ENCODE measurements around the gene METTL18. TPM values are rescaled to one million over a fixed set of nuclear protein-coding genes. Genes with fewer than 3 reads are reported as not detected.

The METTL18 gene
- total RNA-seq, 1 donor from 2014 or later, result 8.8 TPM

- TF ChIP-seq CTCF (IDR thresholded peaks at IDR 0.05; ENCODE audit: insufficient read depth, low read length, poor library complexity, severe bottlenecking), result no peak
- Histone ChIP-seq H3K4me3 (ENCODE audit: low read depth, low read length) (no peak overlapping the region), H3K36me3 (ENCODE audit: control insufficient read depth, insufficient read depth, low read length) (no peaks in the 10 kb centered on the region), H3K27me3 (ENCODE audit: control insufficient read depth, insufficient read depth, low read length) (no peaks in the 10 kb centered on the region)
- no peak for DNase-seq (ENCODE audit: low read depth)
Measured at GRCh38 chr1:169750041-169750440, 44.7 kb downstream of the METTL18 start.

- Histone ChIP-seq H3K4me3 (ENCODE audit: low read depth, low read length) (no peak overlapping the region), H3K27me3 (ENCODE audit: control insufficient read depth, insufficient read depth, low read length) (no peaks in the 10 kb centered on the region), H3K36me3 (ENCODE audit: control insufficient read depth, insufficient read depth, low read length) (no peaks in the 10 kb centered on the region)
- DNase-seq (ENCODE audit: low read depth), result no peak
- no peak for TF ChIP-seq CTCF (IDR thresholded peaks at IDR 0.05; ENCODE audit: insufficient read depth, low read length, poor library complexity, severe bottlenecking)
Measured at GRCh38 chr1:169746550-169746949, 48.2 kb downstream of the METTL18 start.

GRCh38 chr1:169745015-169745861 is 49.5 kb downstream of the METTL18 start:
- no peak for TF ChIP-seq CTCF (IDR thresholded peaks at IDR 0.05; ENCODE audit: insufficient read depth, low read length, poor library complexity, severe bottlenecking)
- Histone ChIP-seq H3K27me3 (ENCODE audit: control insufficient read depth, insufficient read depth, low read length) (no peaks in the 10 kb centered on the region), H3K36me3 (ENCODE audit: control insufficient read depth, insufficient read depth, low read length) (no peaks in the 10 kb centered on the region), H3K4me3 (ENCODE audit: low read depth, low read length) (no peak overlapping the region)
- DNase-seq (ENCODE audit: low read depth), result no peak

Other genes starting within 250 kb of the METTL18 start
- gene F5, start 208.4 kb downstream of the METTL18 start, total RNA-seq, result not detected in 2 replicates
- gene SELP, start 164.8 kb downstream of the METTL18 start, total RNA-seq, result not detected in 2 replicates
- gene SELL, start 83.3 kb downstream of the METTL18 start, total RNA-seq, result not detected in 2 replicates
- gene SELE, start 60.8 kb downstream of the METTL18 start, total RNA-seq, result not detected in 2 replicates
- 5.7 and 6.4 TPM in 2 replicates for gene SCYL3, start 99.0 kb upstream of the METTL18 start, total RNA-seq